ENCODE results near the gene NELFB. TPM values are rescaled to one million over a fixed set of nuclear protein-coding genes. Genes with fewer than 3 reads are reported as not detected.
"Not testable (repeated sequence)": the region's sequence is repeated elsewhere in the genome, so short reads cannot be mapped to it uniquely, and the experiment has no call there.

Gene NELFB
- total RNA-seq, 4 donors from 2014 or later, result 29.8 to 39.1 (median 32.4) TPM

DNA sequence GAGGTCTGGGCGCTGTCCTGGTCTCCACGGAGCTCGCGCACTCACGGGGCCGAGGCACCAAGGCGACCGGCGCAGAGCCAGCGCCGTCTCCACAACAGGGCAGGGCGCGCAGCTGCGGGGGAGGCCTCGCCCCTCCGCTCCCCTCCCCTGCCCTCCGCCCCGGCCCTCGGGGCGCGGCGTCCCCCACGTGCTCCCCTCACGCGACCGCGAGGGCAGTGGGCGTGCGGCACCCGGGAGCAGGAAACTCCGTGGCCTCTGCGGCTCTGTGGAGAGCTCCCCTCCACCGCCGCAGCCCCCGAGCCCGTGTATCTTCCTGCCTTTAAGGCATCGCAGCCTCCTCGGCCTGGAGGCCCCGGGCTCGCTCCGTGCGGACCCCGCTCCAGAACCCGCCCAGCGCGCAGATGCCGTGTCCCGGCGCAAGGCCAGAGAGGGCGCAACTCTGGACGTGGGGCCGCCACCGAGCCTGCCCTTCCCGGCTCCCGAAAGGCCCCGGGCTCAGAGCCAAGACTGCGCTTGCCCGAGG, 14.7 kb upstream of the NELFB start:
- H3K4me3 ChIP-seq (replicated peaks in 1 of 3), result peak overlapping the region; percentile 38 to 66 (median 48)
- H3K9me3 ChIP-seq, result no peaks in the 10 kb centered on the region
- DNase-seq, result peak; percentile 87 to 88
- TF ChIP-seq, protein P1, sequence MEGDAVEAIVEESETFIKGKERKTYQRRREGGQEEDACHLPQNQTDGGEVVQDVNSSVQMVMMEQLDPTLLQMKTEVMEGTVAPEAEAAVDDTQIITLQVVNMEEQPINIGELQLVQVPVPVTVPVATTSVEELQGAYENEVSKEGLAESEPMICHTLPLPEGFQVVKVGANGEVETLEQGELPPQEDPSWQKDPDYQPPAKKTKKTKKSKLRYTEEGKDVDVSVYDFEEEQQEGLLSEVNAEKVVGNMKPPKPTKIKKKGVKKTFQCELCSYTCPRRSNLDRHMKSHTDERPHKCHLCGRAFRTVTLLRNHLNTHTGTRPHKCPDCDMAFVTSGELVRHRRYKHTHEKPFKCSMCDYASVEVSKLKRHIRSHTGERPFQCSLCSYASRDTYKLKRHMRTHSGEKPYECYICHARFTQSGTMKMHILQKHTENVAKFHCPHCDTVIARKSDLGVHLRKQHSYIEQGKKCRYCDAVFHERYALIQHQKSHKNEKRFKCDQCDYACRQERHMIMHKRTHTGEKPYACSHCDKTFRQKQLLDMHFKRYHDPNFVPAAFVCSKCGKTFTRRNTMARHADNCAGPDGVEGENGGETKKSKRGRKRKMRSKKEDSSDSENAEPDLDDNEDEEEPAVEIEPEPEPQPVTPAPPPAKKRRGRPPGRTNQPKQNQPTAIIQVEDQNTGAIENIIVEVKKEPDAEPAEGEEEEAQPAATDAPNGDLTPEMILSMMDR (IDR thresholded peaks at IDR 0.05), result no peak
- TF ChIP-seq POLR2A (IDR thresholded peaks at IDR 0.05), result no peak
- H3K4me1 ChIP-seq, result peaks cover 22 to 55% of the 10 kb centered on the region in 2 donors
- intact Hi-C loops (cut with DNase I), result no loop called here
- H3K36me3 ChIP-seq, result peaks cover 16 to 18% of the 10 kb centered on the region in 2 donors
- 0% methylated on average over 1 to 7 of the region's 58 CpGs for WGBS, 2 donors
- H3K27me3 ChIP-seq, result no peaks in the 10 kb centered on the region
- peak overlapping the region; percentile 91 to 97 (median 94) for H3K27ac ChIP-seq

DNA sequence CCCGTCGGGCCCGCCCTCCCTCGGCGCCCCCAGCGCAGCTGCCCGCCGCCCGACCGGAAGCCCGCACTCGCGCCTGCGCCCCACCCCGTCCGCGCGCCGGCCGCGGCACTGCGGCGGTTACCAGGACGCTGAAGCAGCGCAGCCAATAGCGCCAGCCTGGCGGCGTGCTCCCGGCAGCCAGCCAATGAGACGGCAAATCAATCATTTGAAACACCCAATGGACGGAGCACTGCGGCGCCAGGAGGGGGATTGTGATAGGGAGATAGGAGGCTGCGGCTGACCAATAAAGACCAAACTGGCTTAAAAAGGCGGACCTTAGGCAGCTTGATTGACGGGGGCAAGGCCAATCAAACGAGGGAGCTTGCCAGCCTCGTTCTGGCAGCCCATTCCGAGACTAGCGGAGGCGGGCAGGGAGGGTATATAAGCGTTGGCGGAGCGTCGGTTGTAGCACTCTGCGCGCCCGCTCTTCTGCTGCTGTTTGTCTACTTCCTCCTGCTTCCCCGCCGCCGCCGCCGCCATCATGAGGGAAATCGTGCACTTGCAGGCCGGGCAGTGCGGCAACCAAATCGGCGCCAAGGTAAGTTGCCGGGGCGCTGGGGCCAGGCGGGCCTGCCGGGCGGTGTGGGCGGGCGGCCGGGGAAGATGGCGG, 14.2 kb upstream of the NELFB start, which contains the start of gene TUBB4B:
TUBB4B (plus strand) TSS at position 447 of the 649 bp plus-strand sequence; CDS start at position 521, 74 bp downstream.
- Histone ChIP-seq H3K27me3 (no peaks in the 10 kb centered on the region), H3K4me3 (replicated peaks in 1 of 3) (peak within 1 kb of the TSS; percentile 71 to 83 (median 72)), H3K27ac (peak within 1 kb of the TSS; percentile 91 to 97 (median 94)), H3K9me3 (no peaks in the 10 kb centered on the region), H3K36me3 (peaks cover 16 to 18% of the 10 kb centered on the region in 2 donors), H3K4me1 (peaks cover 22 to 52% of the 10 kb centered on the region in 2 donors)
- TF ChIP-seq, protein P1 (IDR thresholded peaks at IDR 0.05), result peak in 1 of 6 experiments; percentile 15
- TF ChIP-seq POLR2A (IDR thresholded peaks at IDR 0.05), result peak; percentile 99 to 100
- DNase-seq, result peak; percentile 99 to 100
- 0 to 1% methylated on average over 23 to 44 of the region's 67 CpGs for WGBS, 2 donors
- intact Hi-C loops (cut with DNase I), result no loop called here

DNA sequence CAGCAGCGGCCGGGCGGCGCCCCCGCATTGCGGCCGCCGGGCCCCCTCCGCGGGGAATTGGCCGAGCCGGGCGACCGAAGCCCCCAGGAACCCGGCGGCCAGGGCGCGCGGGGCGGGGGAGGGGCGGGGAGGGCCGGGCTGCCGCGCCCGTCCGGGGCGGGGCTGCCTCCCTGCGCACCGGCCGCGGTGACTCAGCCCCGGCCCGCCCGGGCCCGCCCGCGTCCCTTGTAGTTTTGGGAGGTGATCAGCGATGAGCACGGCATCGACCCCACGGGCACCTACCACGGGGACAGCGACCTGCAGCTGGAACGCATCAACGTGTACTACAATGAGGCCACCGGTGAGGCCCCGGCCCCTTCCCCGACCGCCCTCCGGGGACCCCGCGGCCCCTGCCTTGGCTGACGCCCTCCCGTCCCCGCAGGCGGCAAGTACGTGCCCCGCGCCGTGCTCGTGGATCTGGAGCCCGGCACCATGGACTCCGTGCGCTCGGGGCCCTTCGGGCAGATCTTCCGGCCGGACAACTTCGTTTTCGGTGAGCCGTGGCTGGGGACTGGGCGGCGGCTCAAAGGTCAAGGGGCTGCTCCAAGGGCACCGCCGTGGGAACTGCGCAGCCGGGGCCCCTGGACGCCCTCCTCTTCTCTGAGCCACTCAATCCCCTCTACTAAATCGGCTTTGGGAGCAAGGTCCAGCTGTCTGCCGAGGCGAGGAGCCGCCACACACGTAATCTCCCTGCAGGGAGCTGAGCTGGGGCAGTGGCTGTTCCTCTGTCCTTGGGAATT, 13.4 kb upstream of the NELFB start:
- no peak for TF ChIP-seq POLR2A (IDR thresholded peaks at IDR 0.05)
- TF ChIP-seq, protein P1 (IDR thresholded peaks at IDR 0.05), result no peak
- intact Hi-C loops (cut with DNase I), result no loop called here
- H3K9me3 ChIP-seq, result no peaks in the 10 kb centered on the region
- peaks cover 15 to 45% of the 10 kb centered on the region in 2 donors for H3K4me1 ChIP-seq
- 5 to 27% methylated on average over 5 to 21 of the region's 83 CpGs for WGBS, 2 donors
- H3K36me3 ChIP-seq, result peaks cover 16 to 18% of the 10 kb centered on the region in 2 donors
- H3K27me3 ChIP-seq, result no peaks in the 10 kb centered on the region
- DNase-seq, result peak; percentile 47 to 56
- peak overlapping the region; percentile 71 to 83 (median 72) for H3K4me3 ChIP-seq (replicated peaks in 1 of 3)
- H3K27ac ChIP-seq, result peak overlapping the region; percentile 66 to 74 (median 70)

DNA sequence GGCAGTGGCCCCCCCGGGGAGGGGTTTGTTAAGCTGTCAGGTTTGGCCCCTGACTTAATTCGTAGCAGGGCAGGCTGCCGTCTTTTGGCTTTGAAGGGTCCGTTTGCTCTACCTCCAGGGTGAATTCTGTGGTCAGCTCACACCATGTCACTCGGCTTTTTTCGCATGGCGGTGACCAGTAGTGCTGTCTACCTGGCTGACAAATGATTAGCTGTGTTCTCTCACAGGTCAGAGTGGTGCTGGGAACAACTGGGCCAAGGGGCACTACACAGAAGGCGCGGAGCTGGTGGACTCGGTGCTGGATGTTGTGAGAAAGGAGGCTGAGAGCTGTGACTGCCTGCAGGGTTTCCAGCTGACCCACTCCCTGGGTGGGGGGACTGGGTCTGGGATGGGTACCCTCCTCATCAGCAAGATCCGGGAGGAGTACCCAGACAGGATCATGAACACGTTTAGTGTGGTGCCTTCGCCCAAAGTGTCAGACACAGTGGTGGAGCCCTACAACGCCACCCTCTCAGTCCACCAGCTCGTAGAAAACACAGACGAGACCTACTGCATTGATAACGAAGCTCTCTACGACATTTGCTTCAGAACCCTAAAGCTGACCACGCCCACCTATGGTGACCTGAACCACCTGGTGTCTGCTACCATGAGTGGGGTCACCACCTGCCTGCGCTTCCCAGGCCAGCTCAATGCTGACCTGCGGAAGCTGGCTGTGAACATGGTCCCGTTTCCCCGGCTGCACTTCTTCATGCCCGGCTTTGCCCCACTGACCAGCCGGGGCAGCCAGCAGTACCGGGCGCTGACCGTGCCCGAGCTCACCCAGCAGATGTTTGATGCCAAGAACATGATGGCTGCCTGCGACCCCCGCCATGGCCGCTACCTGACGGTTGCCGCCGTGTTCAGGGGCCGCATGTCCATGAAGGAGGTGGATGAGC, 12.6 kb upstream of the NELFB start:
- Histone ChIP-seq H3K4me3 (replicated peaks in 1 of 3) (peak overlapping the region; percentile 71 to 83 (median 72)), H3K27ac (peak overlapping the region in 2 of 3 donors; percentile 55 to 66), H3K27me3 (no peaks in the 10 kb centered on the region), H3K4me1 (peaks cover 8 to 36% of the 10 kb centered on the region in 2 donors), H3K36me3 (peaks cover 16 to 18% of the 10 kb centered on the region in 2 donors), H3K9me3 (no peaks in the 10 kb centered on the region)
- WGBS, 2 donors, result 83 to 84% methylated on average over 30 to 36 of the region's 36 CpGs
- DNase-seq, result no peak
- intact Hi-C loops (cut with DNase I), result no loop called here
- TF ChIP-seq, protein P1 (IDR thresholded peaks at IDR 0.05), result no peak
- TF ChIP-seq POLR2A (IDR thresholded peaks at IDR 0.05), result no peak

DNA sequence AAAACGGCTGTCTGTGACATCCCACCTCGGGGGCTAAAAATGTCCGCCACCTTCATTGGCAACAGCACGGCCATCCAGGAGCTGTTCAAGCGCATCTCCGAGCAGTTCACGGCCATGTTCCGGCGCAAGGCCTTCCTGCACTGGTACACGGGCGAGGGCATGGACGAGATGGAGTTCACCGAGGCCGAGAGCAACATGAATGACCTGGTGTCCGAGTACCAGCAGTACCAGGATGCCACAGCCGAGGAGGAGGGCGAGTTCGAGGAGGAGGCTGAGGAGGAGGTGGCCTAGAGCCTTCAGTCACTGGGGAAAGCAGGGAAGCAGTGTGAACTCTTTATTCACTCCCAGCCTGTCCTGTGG, 11.9 kb upstream of the NELFB start:
- peaks cover 16 to 18% of the 10 kb centered on the region in 2 donors for H3K36me3 ChIP-seq
- H3K4me1 ChIP-seq, result peaks cover 8 to 29% of the 10 kb centered on the region in 2 donors
- intact Hi-C loops (cut with DNase I); H3K9me3 ChIP-seq; H3K4me3 ChIP-seq (replicated peaks in 1 of 3); DNase-seq; H3K27ac ChIP-seq; H3K27me3 ChIP-seq: not testable (repeated sequence)
- 93 to 96% methylated on average over 18 of the region's 18 CpGs for WGBS, 2 donors

Measured in thyroid gland (tissue), 4 donors.